T-helper 2 cell treated with Interferon-gamma antibody and Interleukin-4, amounts not matched to agents 100 ng/mL and 5 ng/mL, for 36 hours (primary cell): ENCODE results near the gene PRELID2. TPM values are rescaled to one million over a fixed set of nuclear protein-coding genes. Genes with fewer than 3 reads are reported as not detected.
"Not testable (repeated sequence)": the region's sequence is repeated elsewhere in the genome, so short reads cannot be mapped to it uniquely, and the experiment has no call there.

Experiments used
- intact Hi-C: fragments of 100-400 bp; cut with micrococcal nuclease; formaldehyde crosslinking; loops from one replicate; pipeline ENCODE4 v1.15.1; 2023
- total RNA-seq: library from RNA; stranded (reverse); gene quantifications from 2 replicates; pipeline ENCODE4 v1.2.3, GENCODE V29; 2022

The PRELID2 gene
- total RNA-seq, 1 donor from 2014 or later: 4.3 TPM

DNA sequence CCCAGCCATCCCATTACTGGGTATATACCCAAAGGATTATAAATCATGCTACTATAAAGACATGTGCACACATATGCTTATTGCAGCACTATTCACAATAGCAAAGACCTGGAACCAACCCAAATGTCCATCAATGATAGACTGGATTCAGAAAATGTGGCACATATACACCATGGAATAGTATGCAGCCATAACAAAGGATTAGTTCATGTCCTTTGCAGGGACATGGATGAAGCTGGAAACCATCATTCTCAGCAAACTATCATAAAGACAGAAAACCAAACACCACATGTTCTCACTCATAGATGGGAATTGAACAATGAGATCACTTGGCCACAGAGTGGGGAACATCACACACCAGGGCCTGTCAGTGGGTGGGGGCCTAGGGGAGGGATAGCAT is 36.6 kb downstream of the PRELID2 start:
- intact Hi-C loops: not testable (repeated sequence)

- intact Hi-C loops: no loop called here
These were observed 37.8 kb downstream of the PRELID2 start for GRCh38 chr5:145797336-145797735.

DNA sequence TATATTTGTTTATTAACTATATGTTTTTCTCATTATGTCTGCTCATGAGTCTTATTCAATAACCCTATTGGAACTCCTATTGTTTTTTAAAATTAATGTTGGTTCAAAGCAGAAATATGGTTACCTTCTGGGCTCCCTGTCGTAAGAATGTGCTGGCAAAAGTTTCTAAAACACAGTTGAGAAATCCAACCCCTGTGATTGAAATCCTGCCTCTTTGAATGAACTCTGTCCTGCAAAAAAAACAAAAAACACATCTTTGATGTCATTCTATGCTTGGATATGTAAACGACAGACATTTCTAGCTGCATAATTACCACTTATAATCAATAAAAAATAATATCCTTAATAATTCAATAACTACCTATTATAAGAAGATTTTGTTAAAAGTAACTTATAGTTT is 38.8 kb downstream of the PRELID2 start:
- intact Hi-C loops: no loop called here

DNA sequence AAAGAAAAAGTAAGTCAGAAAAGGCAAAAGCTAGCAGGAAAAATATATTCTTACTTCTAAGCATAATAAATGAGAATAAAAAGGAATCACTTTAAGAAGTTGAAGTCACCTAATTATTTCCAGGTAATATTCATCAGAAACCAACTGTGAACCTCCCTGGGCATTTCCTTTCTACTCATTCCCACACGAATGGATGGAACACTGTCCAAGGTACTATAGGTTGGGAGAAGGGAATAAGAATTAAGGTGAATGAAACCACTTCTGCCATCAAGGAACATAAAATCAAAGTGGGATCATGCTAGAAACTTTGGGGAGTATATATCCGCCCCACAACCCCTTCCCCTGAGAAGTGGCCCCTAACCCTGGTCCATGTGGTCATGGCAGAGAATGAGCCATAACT is 41.6 kb downstream of the PRELID2 start:
- intact Hi-C loops: no loop called here

GRCh38 chr5:145792840-145793239 is 42.3 kb downstream of the PRELID2 start:
- intact Hi-C loops: no loop called here

GRCh38 chr5:145791866-145792265 is 43.3 kb downstream of the PRELID2 start:
- intact Hi-C loops: no loop called here

DNA sequence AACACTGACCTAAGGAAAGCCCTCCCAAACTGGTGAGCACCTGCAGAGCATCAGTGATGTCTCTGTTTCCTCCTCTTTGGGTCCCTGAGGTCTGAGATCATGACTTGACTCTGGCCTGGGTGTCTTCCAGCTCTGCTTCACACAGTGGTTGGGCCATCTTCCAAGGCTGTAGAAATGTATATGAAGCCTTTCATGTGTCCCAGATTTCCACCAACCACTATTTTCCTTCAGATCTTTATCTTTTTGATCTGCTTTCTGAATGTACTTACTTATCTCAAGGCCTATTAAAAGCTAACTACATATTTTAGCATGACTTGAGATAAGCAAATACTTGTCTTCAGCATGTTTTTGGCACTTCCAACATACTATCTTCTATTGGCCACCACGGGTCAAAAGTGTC is 47.1 kb downstream of the PRELID2 start:
- intact Hi-C loops: no loop called here

DNA sequence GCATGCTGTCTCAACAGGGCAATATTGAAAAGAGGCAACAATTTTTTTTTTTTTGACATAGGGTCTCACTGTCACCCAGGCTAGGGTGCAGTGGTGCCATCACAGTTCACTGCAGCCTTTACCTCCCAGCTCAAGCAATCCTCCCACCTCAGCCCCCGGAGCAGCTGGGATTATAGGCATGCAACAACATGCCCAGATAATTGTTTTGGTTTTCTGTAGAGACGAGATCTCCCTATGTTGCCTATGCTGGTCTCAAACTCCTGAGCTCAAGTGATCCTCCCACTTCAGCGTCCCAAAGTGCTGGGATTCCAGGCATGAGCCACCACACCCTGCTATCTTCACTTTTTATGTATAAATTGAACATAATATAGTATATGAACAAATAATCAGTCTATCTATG is 47.6 kb downstream of the PRELID2 start:
- intact Hi-C loops: no loop called here

DNA sequence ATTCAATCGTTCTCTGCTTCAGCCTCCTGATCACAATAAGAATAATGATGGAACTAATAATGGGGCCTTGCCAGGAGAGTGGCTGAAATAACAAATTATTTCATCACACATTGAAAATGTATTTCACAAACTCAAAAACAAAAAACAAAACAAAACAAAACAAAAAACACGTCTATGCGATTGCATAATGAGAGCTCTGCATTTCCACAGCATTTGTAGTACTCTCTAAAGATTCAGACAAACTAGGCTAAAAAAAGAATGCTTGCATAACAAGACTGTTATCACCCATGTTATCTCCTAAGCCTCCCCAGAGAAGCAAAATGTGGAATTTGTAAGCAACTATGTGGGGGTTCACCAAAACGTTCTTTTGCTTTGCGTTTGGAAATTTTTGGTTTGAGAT is 48.1 kb downstream of the PRELID2 start:
- intact Hi-C loops: no loop called here

- intact Hi-C loops: no loop called here
These were observed 54.2 kb downstream of the PRELID2 start for GRCh38 chr5:145780982-145781381.

GRCh38 chr5:145778144-145778900 is 56.8 kb downstream of the PRELID2 start:
- intact Hi-C loops: no loop called here

DNA sequence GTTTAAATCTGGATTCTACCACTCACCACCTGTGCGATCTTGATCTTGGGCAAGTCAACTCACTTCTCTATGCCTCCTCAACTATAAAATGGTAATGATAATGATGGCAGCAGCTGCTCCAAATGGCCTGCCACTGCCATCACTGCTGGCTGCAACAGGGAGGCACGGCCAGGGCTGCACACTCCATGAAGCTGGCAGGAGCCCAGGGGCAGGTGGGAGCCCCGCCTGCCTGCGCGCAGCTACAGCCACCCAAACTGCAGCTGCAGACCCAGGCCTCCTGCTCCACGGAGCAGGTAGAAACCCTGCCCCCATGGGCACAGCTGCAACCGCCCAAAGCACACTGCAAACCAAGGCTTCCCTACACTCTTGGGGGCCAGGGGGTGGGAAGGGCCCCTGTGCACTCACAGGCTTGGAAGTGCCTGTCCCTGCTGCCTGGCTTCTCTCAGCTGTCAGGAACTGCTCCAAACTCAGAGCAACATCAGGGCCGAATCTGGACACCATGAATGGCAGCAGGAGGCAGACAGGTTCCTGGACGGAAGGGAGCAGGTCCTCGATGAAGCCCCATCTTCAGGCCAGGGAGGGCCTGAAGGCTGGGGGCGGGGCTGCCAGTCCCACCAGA is 57.6 kb downstream of the PRELID2 start:
- intact Hi-C loops: no loop called here

- intact Hi-C loops: no loop called here
These were observed 58.3 kb downstream of the PRELID2 start for GRCh38 chr5:145776886-145777285.

DNA sequence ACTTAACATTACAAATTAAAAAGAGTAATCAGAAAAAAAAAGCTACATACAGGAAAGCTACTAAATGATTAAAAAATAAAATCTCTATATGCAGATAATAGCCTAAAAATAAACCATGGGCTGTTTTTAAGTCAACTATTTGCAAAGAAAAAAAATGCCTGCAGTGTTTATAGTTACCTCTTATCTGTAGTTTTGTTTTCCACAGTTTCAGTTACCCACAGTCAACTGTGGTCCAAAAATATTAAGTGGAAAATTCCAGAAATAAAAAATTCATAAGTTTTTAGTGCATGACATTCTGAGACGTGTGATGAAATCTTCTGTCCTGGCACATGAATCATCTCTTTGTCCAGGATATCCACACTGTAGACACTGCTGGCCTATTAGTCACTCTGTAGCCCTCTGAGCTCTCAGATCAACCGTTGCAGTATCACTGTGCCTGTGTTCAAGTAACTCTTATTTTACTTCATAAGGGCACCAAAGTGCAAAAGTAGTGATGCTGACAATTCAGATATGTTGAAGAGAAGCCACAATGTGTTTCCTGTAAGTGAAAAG is 59.2 kb downstream of the PRELID2 start:
- intact Hi-C loops: no loop called here

DNA sequence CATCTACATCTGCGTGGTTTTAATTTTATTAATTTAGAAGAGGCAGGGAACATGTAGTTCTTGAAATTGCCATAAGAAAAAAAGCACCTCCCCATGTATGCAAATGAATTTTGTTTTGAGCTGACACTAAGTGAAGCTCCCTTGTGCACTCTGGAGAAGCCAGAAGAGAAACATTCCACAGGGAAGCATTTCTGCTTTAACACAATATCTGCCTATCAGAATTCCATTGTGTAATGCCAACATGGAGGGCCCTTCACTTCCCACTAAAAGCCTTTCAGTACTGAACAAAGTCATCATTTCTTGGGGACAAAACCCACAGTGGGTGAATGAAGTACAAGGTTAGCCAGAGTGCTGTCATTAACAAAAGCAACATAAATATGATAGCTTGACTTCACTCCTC is 59.7 kb downstream of the PRELID2 start:
- intact Hi-C loops: no loop called here

DNA sequence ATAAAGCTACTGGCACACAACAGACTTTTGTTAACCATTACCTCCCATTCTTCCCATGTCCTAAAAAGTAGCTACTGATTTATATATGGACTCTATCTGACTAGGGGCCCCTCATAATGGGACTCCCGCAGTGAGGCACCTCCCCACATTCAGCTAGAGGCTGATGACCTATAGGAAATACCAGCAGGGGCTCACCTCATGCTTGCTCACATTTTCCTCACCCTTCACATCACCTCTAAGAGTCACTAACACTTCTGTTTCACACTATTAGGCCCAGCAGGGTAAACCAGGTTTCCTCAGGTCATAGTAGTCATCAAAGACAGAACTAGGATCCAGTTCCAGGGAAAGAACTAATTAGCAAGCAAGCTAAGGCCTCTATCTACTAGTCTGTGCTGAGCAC is 60.7 kb downstream of the PRELID2 start:
- intact Hi-C loops: no loop called here

- intact Hi-C loops: no loop called here
These were observed 62.7 kb downstream of the PRELID2 start for GRCh38 chr5:145772466-145772865.

DNA sequence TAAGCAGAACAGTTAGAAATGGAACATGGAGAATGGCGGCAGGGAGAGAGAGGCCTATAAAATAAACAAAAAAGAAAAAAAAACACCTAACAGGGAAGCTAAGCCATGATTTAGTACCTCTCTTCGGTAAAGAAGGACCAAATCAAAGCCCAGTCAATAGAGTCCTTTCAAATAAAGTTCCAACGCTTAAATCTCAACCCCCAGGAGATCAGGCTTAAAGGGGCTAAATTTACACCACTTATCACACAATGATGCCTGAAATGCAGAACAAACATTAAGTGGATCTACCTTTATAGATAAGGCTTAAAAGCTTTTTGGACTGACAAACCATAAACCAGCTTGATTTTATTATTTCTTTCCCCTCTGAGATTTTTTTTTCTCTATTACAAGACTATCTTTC is 66.3 kb downstream of the PRELID2 start:
- intact Hi-C loops: no loop called here

DNA sequence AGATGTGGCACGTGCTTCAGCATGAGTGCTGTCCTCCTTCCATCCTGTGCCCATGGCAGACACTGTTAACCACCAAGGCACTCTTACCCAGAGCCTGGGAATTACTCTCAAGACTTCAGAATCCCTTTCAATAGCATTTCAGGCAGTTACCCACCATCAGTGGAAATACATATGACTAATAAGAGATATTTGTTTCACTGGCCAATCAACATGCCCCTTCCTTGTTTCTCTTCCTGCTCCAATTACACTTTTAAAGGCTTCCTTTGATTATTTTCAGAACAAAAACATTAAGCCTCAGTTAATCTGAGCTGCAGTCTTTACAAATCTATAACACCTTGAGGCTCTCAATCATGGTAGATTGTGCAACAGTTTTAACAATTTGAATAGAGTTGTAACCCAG is 70.8 kb downstream of the PRELID2 start:
- intact Hi-C loops: no loop called here

GRCh38 chr5:145762833-145763232 is 72.3 kb downstream of the PRELID2 start:
- intact Hi-C loops: no loop called here

DNA sequence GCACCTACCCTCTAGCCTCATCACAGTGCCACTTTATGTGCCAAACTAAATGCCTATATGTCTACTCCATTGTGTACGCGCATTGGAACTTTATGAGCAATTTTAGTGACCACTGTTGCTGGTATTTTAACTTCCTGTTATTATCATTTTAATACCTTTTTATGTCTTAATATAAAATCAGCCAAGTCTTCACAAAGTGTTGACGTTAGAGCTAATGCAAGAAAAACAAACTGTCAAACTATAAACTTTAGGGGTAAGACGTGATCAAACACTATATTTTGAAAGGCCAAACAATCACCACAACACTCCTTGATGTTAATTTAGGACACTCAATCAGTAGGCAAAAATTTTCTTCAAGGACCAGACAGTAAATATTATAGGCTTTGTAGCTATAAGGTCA is 73.9 kb downstream of the PRELID2 start:
- intact Hi-C loops: no loop called here

DNA sequence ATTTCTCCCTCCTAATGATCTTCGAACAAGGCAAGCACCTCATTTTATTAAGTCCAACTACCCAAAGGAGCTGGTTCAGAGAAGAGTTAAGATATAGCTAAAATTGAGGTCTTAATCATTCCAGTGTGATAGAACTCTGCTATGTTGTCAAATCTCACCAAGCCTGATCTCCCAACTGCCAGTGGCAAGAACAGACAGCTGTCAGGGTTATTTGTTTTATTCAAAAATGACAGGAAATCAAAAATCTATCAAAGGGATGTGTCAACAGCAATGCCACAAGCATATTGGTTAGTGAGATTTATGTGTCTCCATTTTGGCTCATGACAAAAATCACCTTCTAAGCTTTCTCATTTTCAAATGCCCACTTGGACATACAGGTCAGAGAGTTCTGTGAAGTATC is 74.5 kb downstream of the PRELID2 start:
- intact Hi-C loops: no loop called here

- intact Hi-C loops: no loop called here
These were observed 82.2 kb downstream of the PRELID2 start for GRCh38 chr5:145752947-145753346.
